Neural cell (in vitro differentiated cells): ENCODE data around the gene PTPRN2. TPM values are rescaled to one million over a fixed set of nuclear protein-coding genes. Genes with fewer than 3 reads are reported as not detected.

ENCODE experiments used
- H2AFZ ChIP-seq: fragments of 200-600, 300-800 bp; sonication (generic), shearing (Covaris generic); 2 replicates; pipeline ENCODE4 v1.6.0; 2014; ENCODE audit warnings: low read depth, mild to moderate bottlenecking, antibody characterized with exemption, low read length, moderate library complexity
- H3F3A ChIP-seq: fragments of 200-600 bp; shearing (Covaris generic); 2 replicates; pipeline ENCODE4 v1.6.1; 2016; ENCODE audit warnings: mild to moderate bottlenecking, moderate library complexity, mixed read lengths, antibody characterized with exemption, low read length; ENCODE audit not compliant: insufficient read depth, poor library complexity, severe bottlenecking
- H3K27ac ChIP-seq: fragments of 200-600, 300-800 bp; sonication (generic), shearing (Covaris generic); 2 replicates; pipeline ENCODE4 v1.5.1; 2014; ENCODE audit warnings: mild to moderate bottlenecking, low read length, moderate library complexity
- H3K27me3 ChIP-seq: fragments of 300-800, 200-600 bp; sonication (generic), shearing (Covaris generic); 2 replicates; pipeline ENCODE4 v1.6.0; 2014; ENCODE audit warnings: mild to moderate bottlenecking, low read depth, low read length, moderate library complexity; ENCODE audit not compliant: insufficient read depth
- H3K36me3 ChIP-seq: fragments of 300-800, 200-600 bp; sonication (generic), shearing (Covaris generic); 2 replicates; pipeline ENCODE4 v1.5.1; 2014; ENCODE audit warnings: mild to moderate bottlenecking, antibody characterized with exemption, low read length, moderate library complexity; ENCODE audit not compliant: insufficient read depth
- H3K4me2 ChIP-seq: fragments of 300-800, 200-600 bp; sonication (generic), shearing (Covaris generic); 2 replicates; pipeline ENCODE4 v1.6.0; 2014; ENCODE audit warnings: mild to moderate bottlenecking, low read length
- H3K4me3 ChIP-seq: fragments of 300-800, 200-600 bp; sonication (generic), shearing (Covaris generic); 2 replicates; pipeline ENCODE4 v1.5.1; 2014; ENCODE audit warnings: mild to moderate bottlenecking, low read length, moderate library complexity
- H3K79me2 ChIP-seq: fragments of 200-600 bp; shearing (Covaris generic); replicated peaks from 2 replicates; pipeline ENCODE4 v1.6.0; 2014; ENCODE audit warnings: mild to moderate bottlenecking, low read length, moderate library complexity; ENCODE audit not compliant: insufficient read depth
- H3K9ac ChIP-seq: fragments of 300-800, 200-600 bp; sonication (generic), shearing (Covaris generic); 2 replicates; pipeline ENCODE4 v1.6.1; 2016; ENCODE audit warnings: mild to moderate bottlenecking, low read length, mixed read lengths
- H3K9me2 ChIP-seq: fragments of 200-600 bp; shearing (Covaris generic); 2 replicates; pipeline ENCODE4 v1.6.1; 2016; ENCODE audit warnings: mild to moderate bottlenecking, low read length, mixed read lengths; ENCODE audit not compliant: insufficient read depth
- H3K9me3 ChIP-seq: fragments of 200-600, 300-800 bp; sonication (generic), shearing (Covaris generic); 2 replicates; pipeline ENCODE4 v1.6.1; 2016; ENCODE audit warnings: mild to moderate bottlenecking, mixed run types, low read length, moderate library complexity, mixed read lengths
- H4K20me1 ChIP-seq: fragments of 200-600 bp; shearing (Covaris generic); 2 replicates; pipeline ENCODE4 v1.6.1; 2016; ENCODE audit warnings: mild to moderate bottlenecking, mixed run types; ENCODE audit not compliant: insufficient read depth
- CTCF ChIP-seq: fragments of 450-650 bp; IDR thresholded peaks from 2 replicates; pipeline ENCODE4 v1.5.1; 2014; ENCODE audit warnings: antibody characterized with exemption, mild to moderate bottlenecking, moderate library complexity; ENCODE audit not compliant: poor library complexity, severe bottlenecking
- EP300 ChIP-seq: fragments of 450-650 bp; conservative IDR thresholded peaks from 2 replicates; pipeline ENCODE4 v1.6.1; 2014; ENCODE audit warnings: antibody characterized with exemption, mild to moderate bottlenecking, moderate library complexity; ENCODE audit not compliant: poor library complexity, severe bottlenecking
- EZH2 ChIP-seq: fragments of 200-600, 300-800 bp; shearing (Covaris generic), sonication (generic); IDR thresholded peaks from 2 replicates; pipeline ENCODE4 v1.6.1; 2014; ENCODE audit warnings: antibody characterized with exemption, low read length, borderline replicate concordance, mild to moderate bottlenecking; ENCODE audit not compliant: insufficient read depth, poor library complexity, severe bottlenecking
- MXI1 ChIP-seq: fragments of 450-650 bp; conservative IDR thresholded peaks from 2 replicates; pipeline ENCODE4 v1.6.1; 2014; ENCODE audit warnings: antibody characterized with exemption, mild to moderate bottlenecking; ENCODE audit not compliant: poor library complexity, severe bottlenecking
- POLR2AphosphoS5 ChIP-seq: IDR thresholded peaks from 2 replicates; pipeline ENCODE4 v1.6.1; 2012
- RAD21 ChIP-seq: fragments of 450-650 bp; conservative IDR thresholded peaks from 2 replicates; pipeline ENCODE4 v1.6.1; 2014; ENCODE audit warnings: antibody characterized with exemption, mild to moderate bottlenecking, moderate library complexity
- REST ChIP-seq: IDR thresholded peaks from 2 replicates; pipeline ENCODE4 v1.6.1; 2012; ENCODE audit warnings: borderline replicate concordance
- SMC3 ChIP-seq: fragments of 450-650 bp; conservative IDR thresholded peaks from 2 replicates; pipeline ENCODE4 v1.6.1; 2014; ENCODE audit warnings: antibody characterized with exemption, mild to moderate bottlenecking, moderate library complexity; ENCODE audit not compliant: poor library complexity
- TAF1 ChIP-seq: IDR thresholded peaks from 2 replicates; pipeline ENCODE4 v1.6.1; 2012; ENCODE audit warnings: low read depth
- polyA plus RNA-seq: library from polyadenylated mRNA; depleted of rRNA; stranded (reverse); fragments of >200 nt; gene quantifications from 2 replicates; pipeline ENCODE4 v1.2.3, GENCODE V29; 2014

PTPRN2 gene
- polyA plus RNA-seq, 1 donor from 2014 or later, result 31.0 TPM

DNA sequence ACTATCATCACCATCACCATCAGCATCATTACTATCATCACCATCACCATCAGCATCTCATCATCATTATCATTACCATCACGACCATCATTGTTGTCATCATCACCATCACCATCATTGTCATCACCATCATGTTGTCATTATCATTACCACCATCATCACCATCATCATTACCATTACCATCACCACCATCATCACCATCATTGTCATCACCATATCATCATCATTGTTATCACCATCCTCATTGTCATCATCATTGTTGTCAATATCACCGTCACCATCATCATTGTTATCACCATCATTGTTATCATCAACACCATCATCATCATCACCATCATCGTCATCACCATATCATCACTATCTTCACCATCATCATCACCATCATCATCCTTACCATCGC is 124.3 kb downstream of the PTPRN2 start:
- H3K9me2 ChIP-seq, result no peaks in the 10 kb centered on the region
- H3F3A ChIP-seq, result no peaks in the 10 kb centered on the region
- no peak overlapping the region for H3K9ac ChIP-seq
- peaks cover 4% of the 10 kb centered on the region for H3K9me3 ChIP-seq
- no peaks in the 10 kb centered on the region for H3K27me3 ChIP-seq
- no peak overlapping the region for H2AFZ ChIP-seq
- H3K4me2 ChIP-seq, result no peak overlapping the region
- no peak overlapping the region for H3K4me3 ChIP-seq
- H3K36me3 ChIP-seq, result no peaks in the 10 kb centered on the region
- H3K27ac ChIP-seq, result no peak overlapping the region
- TF ChIP-seq EP300 (no peak), POLR2AphosphoS5 (no peak), REST (no peak), EZH2 (no peak), CTCF (no peak), SMC3 (no peak), TAF1 (no peak), MXI1 (no peak), RAD21 (no peak)
- no peaks in the 10 kb centered on the region for H3K79me2 ChIP-seq
- H4K20me1 ChIP-seq, result no peaks in the 10 kb centered on the region

GRCh38 chr7:158461824-158462223 is 125.8 kb downstream of the PTPRN2 start:
- Histone ChIP-seq H4K20me1 (no peaks in the 10 kb centered on the region), H3K79me2 (no peaks in the 10 kb centered on the region), H3K9ac (no peak overlapping the region), H3K4me2 (no peak overlapping the region), H3K36me3 (no peaks in the 10 kb centered on the region), H2AFZ (no peak overlapping the region), H3K27ac (no peak overlapping the region), H3K9me3 (peaks cover 4% of the 10 kb centered on the region), H3K4me3 (no peak overlapping the region), H3K9me2 (no peaks in the 10 kb centered on the region), H3F3A (no peaks in the 10 kb centered on the region), H3K27me3 (no peaks in the 10 kb centered on the region)
- TF ChIP-seq SMC3 (no peak), MXI1 (no peak), TAF1 (no peak)

DNA sequence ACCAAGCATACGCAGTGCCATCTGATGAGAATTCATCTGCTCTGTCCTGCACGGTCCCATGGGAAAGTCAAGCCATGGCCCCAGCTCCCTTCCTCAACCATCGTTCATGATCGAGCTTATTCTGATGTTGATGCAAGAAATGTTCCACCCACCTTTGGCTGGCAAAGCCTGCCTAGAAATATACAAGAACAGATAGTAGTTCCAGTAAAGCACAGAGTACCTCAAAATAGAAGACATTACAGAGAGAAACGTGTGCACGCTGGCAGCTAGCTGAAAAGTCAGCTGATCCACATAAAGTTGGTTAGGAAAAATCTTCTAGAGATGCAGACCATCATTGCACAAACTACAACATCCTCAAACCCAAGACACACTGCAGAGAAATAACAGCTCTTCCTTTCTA is 127.0 kb downstream of the PTPRN2 start:
- no peaks in the 10 kb centered on the region for H3K9me2 ChIP-seq
- no peaks in the 10 kb centered on the region for H4K20me1 ChIP-seq
- no peaks in the 10 kb centered on the region for H3K27me3 ChIP-seq
- no peak overlapping the region for H3K4me3 ChIP-seq
- H3K9me3 ChIP-seq, result peaks cover 4% of the 10 kb centered on the region
- H3K36me3 ChIP-seq, result no peaks in the 10 kb centered on the region
- H3K27ac ChIP-seq, result no peak overlapping the region
- H3K4me2 ChIP-seq, result no peak overlapping the region
- no peaks in the 10 kb centered on the region for H3K79me2 ChIP-seq
- no peak for TF ChIP-seq REST
- TF ChIP-seq MXI1, result no peak
- TF ChIP-seq POLR2AphosphoS5, result no peak
- no peak for TF ChIP-seq CTCF
- no peak for TF ChIP-seq SMC3
- TF ChIP-seq EZH2, result no peak
- no peak for TF ChIP-seq EP300
- no peak for TF ChIP-seq RAD21
- TF ChIP-seq TAF1, result no peak
- H3F3A ChIP-seq, result no peaks in the 10 kb centered on the region
- H3K9ac ChIP-seq, result no peak overlapping the region
- H2AFZ ChIP-seq, result no peak overlapping the region
